ENCODE results near the gene SLC2A5.

DNA sequence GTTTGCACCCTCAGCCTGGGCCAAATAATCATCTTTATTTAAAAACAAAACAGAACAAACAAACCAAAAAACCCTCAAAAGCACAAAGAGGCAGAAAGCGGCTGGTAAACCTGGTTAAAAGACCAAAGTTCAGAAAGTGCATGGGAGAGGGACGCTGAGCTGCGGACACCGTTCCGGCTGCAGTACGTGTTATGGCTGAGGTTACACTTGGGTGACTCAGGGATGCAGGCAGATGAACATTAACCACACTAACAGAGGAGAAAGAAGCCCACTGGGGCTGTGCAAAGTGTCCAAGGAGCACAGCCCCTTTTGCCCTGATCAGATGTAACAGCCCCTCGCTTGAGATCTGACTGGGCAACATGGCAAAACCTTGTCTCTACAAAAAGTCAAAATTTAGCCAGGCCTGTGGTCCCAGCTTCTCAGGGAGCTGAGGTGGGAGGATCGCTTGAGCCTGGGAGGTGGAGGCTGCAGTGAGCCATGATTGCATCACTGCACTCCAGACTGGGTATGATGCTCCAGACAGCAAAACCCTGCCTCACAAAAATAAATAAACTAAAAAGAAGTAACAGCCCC is 31.1 kb upstream of the SLC2A5 start:
- TF ChIP-seq POLR2AphosphoS5 (IDR thresholded peaks at IDR 0.05; ENCODE audit: low read depth, low read length), result no peak
- TF ChIP-seq TAF1 (IDR thresholded peaks at IDR 0.05; ENCODE audit: borderline replicate concordance, insufficient read depth, low read length), result no peak
- TF ChIP-seq, protein P1, sequence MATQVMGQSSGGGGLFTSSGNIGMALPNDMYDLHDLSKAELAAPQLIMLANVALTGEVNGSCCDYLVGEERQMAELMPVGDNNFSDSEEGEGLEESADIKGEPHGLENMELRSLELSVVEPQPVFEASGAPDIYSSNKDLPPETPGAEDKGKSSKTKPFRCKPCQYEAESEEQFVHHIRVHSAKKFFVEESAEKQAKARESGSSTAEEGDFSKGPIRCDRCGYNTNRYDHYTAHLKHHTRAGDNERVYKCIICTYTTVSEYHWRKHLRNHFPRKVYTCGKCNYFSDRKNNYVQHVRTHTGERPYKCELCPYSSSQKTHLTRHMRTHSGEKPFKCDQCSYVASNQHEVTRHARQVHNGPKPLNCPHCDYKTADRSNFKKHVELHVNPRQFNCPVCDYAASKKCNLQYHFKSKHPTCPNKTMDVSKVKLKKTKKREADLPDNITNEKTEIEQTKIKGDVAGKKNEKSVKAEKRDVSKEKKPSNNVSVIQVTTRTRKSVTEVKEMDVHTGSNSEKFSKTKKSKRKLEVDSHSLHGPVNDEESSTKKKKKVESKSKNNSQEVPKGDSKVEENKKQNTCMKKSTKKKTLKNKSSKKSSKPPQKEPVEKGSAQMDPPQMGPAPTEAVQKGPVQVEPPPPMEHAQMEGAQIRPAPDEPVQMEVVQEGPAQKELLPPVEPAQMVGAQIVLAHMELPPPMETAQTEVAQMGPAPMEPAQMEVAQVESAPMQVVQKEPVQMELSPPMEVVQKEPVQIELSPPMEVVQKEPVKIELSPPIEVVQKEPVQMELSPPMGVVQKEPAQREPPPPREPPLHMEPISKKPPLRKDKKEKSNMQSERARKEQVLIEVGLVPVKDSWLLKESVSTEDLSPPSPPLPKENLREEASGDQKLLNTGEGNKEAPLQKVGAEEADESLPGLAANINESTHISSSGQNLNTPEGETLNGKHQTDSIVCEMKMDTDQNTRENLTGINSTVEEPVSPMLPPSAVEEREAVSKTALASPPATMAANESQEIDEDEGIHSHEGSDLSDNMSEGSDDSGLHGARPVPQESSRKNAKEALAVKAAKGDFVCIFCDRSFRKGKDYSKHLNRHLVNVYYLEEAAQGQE (IDR thresholded peaks at IDR 0.05; ENCODE audit: insufficient read depth in 1 of 2, low read depth in 2 of 2, low read length in 2 of 2), result no peak

Measured in PFSK-1 (cell line).